Measurements from ENCODE around the gene IFRD2. TPM values are rescaled to one million over a fixed set of nuclear protein-coding genes. Genes with fewer than 3 reads are reported as not detected.
A peak's percentile ranks its signal among the peaks of the same experiment; 100 is the strongest.

IFRD2 gene
- total and polyA plus RNA-seq, 9 of the 15 experiments (the other 6 are each of a cell fraction or from before 2014, with no cell fraction given) = 30.5 to 115 (median 52.8) TPM

GRCh38 chr3:50250514-50250913 lies 41.7 kb downstream of the IFRD2 start:
- POLR2A ChIA-PET = interaction anchor here (0.6 to 1.3 kb wide), 3 partner anchors 9 to 15 kb away, joined by 3 to 4 read pairs (median 4); partner anchors contain the start of gene GNAI2
- Histone ChIP-seq H3K36me3 (ENCODE audit: control insufficient read depth, insufficient read depth, low read length) (peaks cover 9% of the 10 kb centered on the region; the same call in 1 of the 3 replicates), H3K9me3 (replicated peaks; ENCODE audit: control insufficient read depth, insufficient read depth, low read depth, low read length) (no peaks in the 10 kb centered on the region), H3K4me3 (no peak overlapping the region), H3K4me2 (ENCODE audit: insufficient read depth, low read length) (no peak overlapping the region), H2AFZ (ENCODE audit: low read depth, low read length) (no peak overlapping the region), H3K9me1 (ENCODE audit: control insufficient read depth, insufficient read depth, low read length) (no peaks in the 10 kb centered on the region), H4K20me1 (replicated peaks; ENCODE audit: control insufficient read depth, insufficient read depth, low read length) (no peaks in the 10 kb centered on the region), H3K79me2 (ENCODE audit: control insufficient read depth, insufficient read depth, low read length) (peaks cover 19% of the 10 kb centered on the region), H3K9ac (ENCODE audit: insufficient read depth in 1 of 2, low read depth in 2 of 2, low read length in 2 of 2) (peak overlapping the region in 1 of 2 experiments; percentile 55; a peak in 1 of 4 replicates), H3K4me1 (replicated peaks in 1 of 2; ENCODE audit: control insufficient read depth in 2 of 2, insufficient read depth in 2 of 2, low read length in 2 of 2) (peaks cover 17 to 31% of the 10 kb centered on the region in 2 experiments), H3K27ac (ENCODE audit: extremely low read depth, low read depth, low read length) (no peak overlapping the region), H3K27me3 (ENCODE audit: control insufficient read depth in 2 of 2, insufficient read depth in 2 of 2, low read length in 2 of 2) (no peaks in the 10 kb centered on the region)
- CTCF ChIA-PET (ENCODE audit: low intra/inter-chr PET ratio) = no interaction called here
- no CpG with 5 or more reads among the region's 4 CpGs for WGBS (ENCODE audit: insufficient coverage, low coverage, missing lambda C conversion rate)
- intact Hi-C loops (cut with micrococcal nuclease) (no loop called here), in situ Hi-C loops (cut with MboI) (no loop called here)
- no TSS peak for BruUV-seq (replicated peaks)
- DNase-seq (ENCODE audit: extremely low read depth in 1 of 4, low spot score in 3 of 4) = no peak
- no peak for ATAC-seq
- no peak for FAIRE-seq
- TF ChIP-seq ZNF511 (CRISPR knock-in tag; IDR thresholded peaks at IDR 0.05) = no peak
- no peak for TF ChIP-seq GTF2E2 (tag; IDR thresholded peaks at IDR 0.05)
- TF ChIP-seq ZNF764 (CRISPR knock-in tag; IDR thresholded peaks at IDR 0.05; ENCODE audit: low read depth) = no peak
- no peak for TF ChIP-seq ATF7 (IDR thresholded peaks at IDR 0.05)
- no peak for TF ChIP-seq ELF4 (CRISPR knock-in tag; IDR thresholded peaks at IDR 0.05)
- TF ChIP-seq SREBF2 (CRISPR knock-in tag; IDR thresholded peaks at IDR 0.05) = no peak
- no peak for TF ChIP-seq TARDBP (IDR thresholded peaks at IDR 0.05)
- TF ChIP-seq RBM39 (optimal IDR thresholded peaks at IDR 0.05; ENCODE audit: low read depth, low read length) = no peak
- no peak for TF ChIP-seq PHB (CRISPR knock-in tag; IDR thresholded peaks at IDR 0.05)
- no peak for TF ChIP-seq MBD1 (CRISPR knock-in tag; IDR thresholded peaks at IDR 0.05)
- no peak for TF ChIP-seq ILF3 (IDR thresholded peaks at IDR 0.05; ENCODE audit: borderline replicate concordance)
- no peak for TF ChIP-seq NFIX (CRISPR knock-in tag; IDR thresholded peaks at IDR 0.05; ENCODE audit: low read depth)
